GM19193 (cell line): ENCODE measurements around the gene HCN2.

Experiments
- POLR2A ChIP-seq: IDR thresholded peaks from 4 replicates; pipeline ENCODE4 v1.6.1; 2011; ENCODE audit not compliant: insufficient read depth, insufficient read length; ENCODE audit errors: extremely low read depth

The HCN2 gene

DNA sequence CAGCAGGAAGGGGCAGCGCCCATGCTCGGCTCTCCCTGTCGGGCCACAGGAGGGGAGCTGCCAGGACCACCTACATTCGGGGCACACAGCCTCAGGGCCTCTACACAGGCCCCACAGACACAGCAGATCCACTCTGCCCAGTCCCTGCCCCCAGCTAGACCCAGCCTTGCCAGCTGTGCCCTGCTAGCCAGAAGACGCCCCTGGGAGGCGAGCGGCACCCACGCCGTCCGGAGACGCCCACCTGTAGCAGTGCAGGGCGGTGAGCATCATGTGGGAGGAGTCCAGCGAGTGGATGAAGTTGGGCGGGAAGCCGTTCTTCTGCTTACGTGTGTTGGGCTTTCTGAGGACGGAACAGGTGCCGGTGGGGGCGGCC, 28.6 kb downstream of the HCN2 start:
- TF ChIP-seq POLR2A = no peak

DNA sequence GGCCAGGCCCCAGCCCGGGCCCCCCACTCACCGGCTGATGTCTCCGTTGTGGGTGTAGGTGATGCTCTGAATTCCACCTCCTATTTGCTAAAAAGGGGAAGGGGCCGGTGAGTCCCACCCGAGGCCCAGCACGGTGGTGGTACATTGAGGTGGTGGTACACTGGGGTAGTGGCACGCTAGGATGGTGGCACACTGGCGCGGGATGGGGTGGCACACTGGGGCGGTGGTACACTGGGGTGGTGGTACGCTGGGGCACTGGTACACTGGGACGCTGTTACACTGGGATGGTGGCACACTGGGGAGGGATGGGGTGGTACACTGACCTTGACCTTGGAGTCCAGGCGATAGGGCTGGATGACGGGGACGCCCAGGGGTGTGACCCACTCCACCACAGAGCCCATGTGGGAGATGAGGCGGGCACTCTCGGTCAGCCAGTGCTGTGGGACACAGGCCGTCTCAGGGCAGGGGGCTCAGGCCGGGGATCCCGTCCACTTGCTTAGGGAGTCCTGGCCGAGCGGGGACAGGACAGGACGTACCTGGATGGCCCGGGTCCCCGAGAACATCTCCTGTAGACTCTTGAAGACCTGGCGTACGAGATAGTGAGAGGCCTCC, 29.1 kb downstream of the HCN2 start:
- TF ChIP-seq POLR2A = no peak

DNA sequence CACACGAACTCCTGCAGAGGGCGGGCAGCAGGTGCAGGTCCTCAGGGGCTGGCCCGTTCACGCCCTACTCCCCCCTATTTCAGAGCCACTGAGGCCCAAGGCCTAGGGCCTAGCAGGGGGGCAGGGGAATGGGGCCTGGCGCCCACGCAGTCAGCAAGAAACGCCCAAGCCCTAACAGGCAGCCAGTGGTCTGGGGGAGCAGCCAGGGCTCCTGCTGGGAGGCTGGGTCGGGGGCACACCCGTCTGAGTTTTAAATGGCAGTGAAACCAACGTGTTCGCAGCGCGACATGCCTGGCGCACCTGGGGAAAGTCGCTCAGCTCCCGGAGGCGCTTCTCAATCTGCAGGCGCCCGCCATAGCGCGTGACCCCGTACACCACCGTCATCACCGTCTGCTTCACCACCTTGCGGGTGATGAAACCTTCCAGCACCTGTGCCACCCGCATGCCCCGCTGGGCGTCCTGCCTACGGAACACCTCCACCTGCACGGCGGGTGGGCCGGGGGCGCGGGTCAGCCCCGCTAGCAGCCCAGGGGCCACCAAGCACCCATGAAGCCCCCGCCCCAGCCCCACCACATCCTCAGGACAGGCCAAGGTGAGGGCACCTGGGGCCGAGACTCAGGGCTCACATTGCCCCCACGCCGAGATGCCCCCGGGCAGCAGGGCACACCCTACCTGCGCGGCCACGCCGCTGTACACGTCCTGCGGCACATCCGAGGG, 29.8 kb downstream of the HCN2 start:
- TF ChIP-seq POLR2A = no peak

DNA sequence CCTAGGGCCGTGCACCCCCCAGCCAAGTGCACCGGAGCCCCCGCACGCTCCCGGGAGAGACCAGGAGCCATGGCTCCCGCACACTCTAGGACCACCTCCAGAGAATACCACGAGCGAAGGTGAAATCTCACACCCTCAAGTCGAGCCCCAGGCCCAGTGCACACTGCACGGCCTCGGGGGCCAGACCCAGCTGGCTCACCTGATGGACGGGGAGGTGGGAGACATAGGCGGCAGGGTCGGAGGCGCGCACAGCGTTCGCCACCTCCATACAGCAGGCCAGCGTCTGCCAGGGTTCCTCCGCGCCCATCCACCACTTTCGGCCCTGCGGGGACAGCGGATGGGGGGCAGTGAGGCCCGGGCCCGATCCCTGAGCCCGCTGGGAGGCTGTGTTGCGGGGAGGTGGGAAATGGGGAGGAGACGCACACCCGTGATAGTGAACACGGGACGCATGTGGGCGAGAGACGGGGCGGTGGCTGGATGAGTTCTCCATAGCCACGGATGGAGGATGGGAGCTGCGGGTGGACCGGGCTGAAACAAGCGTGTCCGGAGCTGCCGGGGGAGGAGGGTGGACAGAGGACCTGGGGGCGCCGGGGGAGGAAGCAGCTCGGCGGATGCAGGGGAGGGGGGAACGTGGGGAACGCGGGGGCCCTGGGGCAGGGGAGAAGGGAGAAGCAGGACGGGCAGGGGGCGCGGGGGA, 30.6 kb downstream of the HCN2 start:
- no peak for TF ChIP-seq POLR2A

DNA sequence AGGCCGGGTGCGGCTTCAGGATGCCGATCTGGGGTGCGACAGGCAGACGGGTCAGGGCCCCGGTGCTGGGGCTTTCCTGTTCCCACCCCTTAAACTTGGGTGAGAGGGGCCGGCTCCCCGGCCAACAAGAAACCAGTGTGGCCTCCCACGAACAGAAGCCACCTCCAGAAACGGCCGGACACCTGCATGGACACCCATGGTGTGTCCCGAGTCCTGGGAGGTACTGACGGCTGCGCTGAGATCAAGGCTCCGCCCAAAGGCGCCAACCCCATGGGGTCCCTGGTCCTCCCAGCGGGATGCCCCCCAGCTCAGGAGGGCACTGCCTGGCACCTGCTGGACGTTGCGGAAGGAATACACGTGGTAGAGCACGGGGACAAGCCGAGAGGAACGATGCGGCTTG, 32.1 kb downstream of the HCN2 start:
- no peak for TF ChIP-seq POLR2A

DNA sequence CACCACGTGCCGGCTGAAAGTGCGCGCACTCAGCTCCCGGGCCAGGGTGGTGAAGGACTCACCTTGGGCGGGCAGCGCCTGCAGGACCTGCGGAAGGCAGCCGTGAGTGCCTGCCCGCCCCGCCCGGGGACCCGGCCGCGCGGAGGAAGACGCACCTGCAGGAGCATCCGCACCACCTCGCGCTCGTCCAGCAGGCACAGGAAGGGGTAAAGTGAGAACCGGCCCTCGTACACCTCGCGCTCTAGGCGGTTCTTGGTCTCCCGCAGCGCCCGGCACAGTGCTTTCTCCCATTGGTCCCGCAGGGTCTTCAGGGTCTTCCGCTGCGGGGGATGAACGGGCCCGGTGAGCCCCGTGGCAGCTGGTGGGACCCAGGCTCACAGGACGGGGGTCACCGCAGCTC, 33.0 kb downstream of the HCN2 start:
- no peak for TF ChIP-seq POLR2A

DNA sequence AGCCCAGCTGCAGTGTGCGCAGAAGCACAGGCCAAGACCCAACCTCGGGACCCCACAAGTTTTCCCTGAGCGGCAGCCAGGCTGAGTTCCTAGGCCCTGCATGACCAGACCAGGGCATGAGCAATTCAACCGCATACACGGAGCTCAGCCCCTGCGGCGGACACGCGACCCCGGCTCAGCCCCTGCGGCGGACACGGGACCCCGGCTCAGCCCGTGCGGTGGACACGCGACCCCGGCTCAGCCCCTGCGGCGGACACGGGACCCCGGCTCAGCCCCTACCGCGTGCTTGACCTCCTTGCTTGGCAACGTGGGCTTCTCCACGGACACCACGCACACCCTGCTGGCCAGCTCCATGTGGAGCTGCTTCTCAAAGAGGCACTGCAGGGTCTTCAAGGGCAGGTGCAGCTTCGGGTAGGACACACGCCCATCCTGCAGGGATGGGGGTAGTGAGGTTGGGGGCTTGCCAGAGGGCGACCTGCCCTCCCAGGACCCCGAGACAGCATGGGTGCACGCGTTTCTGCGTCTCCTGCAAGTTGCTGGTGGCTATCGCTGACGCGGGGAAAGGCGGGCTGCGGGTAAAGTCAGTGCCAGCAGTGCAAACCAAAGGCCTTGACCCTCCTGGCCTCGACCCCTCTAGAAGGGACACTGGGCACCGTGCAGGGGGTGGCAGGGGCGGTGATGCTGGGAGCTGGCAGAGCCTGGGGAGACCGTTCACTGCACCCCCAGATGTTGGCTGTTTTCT, 33.7 kb downstream of the HCN2 start:
- TF ChIP-seq POLR2A = no peak

DNA sequence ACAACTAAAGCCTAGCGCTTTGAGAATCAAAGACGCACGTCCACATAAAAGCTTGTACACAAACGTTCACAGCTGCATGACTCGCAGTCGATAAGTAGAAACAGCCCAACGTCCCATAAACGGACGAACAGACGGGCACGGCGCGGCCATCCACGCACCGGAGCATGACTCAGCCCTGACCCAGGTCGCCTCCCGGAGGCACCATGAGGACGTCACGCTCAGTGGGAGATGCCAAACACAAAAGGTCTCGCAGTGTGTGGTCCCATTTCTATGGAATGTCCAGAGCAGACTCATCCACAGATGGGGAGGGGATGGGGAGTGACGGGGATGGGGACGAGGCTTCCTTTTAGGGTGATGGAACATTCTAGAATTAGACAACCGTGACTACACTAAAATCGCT, 34.3 kb downstream of the HCN2 start:
- no peak for TF ChIP-seq POLR2A

DNA sequence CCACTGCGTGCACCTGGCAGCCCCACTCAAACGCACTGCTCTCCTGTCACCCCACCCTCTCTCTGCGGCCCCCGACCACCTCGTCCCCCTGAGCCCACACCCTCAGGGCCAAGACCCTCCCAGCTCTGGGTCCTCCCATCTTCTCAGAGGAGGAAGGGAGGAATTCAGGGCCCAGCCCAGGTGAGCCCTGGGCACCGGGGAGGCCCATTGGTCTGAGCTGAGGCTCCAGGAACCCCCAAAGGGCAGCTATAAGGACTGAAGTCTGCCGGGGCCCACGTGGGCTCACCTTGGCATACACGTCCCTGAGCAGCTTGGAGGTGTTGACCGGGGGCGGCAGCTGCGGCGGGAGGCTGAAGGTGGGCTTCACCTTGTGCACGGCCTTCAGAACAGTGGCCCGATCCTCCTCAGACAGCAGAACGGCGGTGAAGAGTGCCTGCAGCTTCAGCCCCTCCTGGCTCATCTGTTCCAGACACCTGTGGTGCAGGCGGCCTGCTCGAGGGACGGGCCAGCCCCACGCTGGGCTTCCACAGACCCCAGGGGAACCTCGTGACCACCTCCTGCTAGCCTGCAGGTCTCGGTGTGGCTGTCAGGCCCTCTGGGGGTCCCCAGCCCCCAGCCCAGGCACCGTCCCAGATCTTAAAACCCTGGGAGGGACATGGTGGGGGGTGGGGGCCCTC, 34.9 kb downstream of the HCN2 start:
- no peak for TF ChIP-seq POLR2A

DNA sequence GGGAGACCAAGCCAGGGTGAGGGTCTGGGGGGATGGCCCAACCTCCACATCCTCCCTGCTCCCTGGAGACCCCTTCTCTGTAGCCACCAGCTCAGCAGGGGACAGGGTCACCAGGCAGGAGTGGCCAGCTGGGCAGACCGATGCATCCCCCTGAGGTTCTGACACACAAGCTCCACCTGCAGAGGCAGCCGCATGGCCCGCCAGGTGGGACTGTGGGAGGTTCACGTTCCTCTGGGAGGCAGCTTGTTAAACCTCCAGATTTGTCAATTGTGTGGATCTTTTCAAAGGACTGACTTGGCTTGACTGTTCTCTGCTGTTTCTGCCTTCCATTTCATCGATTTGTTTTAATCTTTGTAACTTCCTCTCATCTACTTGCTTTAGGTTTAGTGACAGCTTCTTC, 35.6 kb downstream of the HCN2 start:
- TF ChIP-seq POLR2A = no peak

DNA sequence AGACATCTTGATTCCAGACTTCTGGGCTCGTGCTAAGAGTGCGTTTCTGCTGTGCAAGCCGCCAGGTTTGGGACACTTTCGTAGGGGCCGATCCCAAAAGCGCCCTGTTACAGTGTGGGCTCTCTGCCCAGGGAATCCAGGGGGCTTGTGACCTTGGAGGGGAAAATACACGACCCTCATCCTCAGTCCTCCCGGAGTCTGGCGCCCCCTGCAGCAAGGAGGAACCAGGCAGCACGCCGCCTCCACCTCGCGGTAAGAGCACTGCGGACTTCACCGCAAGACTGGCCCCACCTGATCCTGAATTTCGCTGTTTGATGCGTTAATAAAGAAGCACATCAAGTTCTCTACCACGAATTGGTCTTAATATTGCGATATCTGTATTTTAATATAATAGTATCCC, 38.5 kb downstream of the HCN2 start:
- TF ChIP-seq POLR2A = no peak

DNA sequence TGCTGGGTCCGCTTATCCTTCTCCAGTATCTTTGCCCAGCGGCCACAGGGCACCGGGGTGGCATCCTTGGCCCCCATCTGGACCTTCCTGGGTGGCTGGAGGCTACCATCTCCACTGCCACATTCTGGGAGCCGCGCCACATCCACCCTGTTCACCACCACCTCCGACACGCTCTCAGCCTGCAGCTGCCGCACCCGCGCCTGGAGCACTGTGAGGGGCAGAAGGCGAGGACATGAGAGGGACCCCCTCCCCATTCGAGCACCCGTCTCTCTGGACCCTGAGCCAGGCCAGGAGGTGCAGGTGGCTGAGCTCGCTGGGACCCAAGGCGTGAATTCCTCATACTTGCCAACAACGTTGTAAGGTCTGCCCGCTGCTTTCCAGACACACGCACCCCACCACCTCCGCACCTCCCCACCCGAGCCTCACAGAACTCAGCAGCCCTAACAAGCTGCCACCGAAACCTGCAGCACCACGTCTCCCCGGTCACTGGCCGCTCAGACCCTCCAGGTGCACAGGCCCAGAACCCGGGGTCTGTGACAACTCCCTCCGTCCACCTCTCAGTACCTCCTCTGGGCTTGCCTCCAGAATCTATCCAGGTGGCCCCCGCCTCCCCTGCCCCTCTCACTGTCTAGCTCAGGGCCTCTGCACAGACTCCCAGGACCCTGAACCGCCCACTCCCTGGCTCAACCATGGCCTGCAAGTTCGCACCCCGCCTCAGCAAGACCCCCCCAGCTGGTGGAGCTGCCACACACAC, 40.5 kb downstream of the HCN2 start:
- no peak for TF ChIP-seq POLR2A

DNA sequence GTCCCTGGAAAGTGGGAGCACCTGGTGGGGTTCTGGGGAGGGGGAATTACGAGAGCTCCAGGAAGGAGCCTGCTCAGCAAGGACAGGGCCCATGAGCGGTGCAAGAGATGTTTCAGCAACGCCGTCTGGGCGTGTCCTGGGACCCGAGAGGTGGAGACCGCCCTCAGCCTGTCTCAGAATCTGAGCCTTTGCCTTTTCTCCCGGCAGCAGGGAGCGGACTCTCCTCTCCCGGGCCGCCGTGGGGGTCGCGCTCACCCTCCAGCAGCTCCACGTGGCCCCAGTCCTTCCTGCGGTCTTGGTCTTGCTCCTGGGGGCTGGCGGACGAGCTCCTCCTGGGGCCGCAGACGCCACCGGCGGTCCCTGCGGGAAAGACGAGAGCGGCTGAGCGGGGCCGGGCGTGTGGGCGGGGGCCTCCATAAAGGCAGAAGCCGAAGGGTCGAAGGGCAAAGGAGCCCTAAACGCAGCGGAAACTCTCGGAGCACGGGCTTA, 42.9 kb downstream of the HCN2 start:
- TF ChIP-seq POLR2A = no peak
